GM18507 (cell line): ENCODE results near the gene EMX2.
"Not testable (repeated sequence)": the region's sequence is repeated elsewhere in the genome, so short reads cannot be mapped to it uniquely, and the experiment has no call there.

Experiments used
- DNase-seq: peaks from one replicate; pipeline ENCODE4 v3.0.0; 2011; ENCODE audit warnings: low read depth; ENCODE audit not compliant: insufficient read length; ENCODE audit errors: extremely low spot score
- FAIRE-seq: peaks from 2 replicates; lab custom pipeline; 2011; peaks lifted over from hg19 to GRCh38; lab: Jason Lieb, UNC

Gene EMX2

GRCh38 chr10:117584831-117585230, 42.3 kb downstream of the EMX2 start:
- not testable (repeated sequence) for FAIRE-seq

GRCh38 chr10:117587036-117587435, 44.5 kb downstream of the EMX2 start:
- DNase-seq (no peak), FAIRE-seq (no peak)

More at GRCh38 chr10:117584831-117585230, 42.3 kb downstream of the EMX2 start:
- not testable (repeated sequence) for DNase-seq

GRCh38 chr10:117590101-117590875, 47.7 kb downstream of the EMX2 start:
- DNase-seq (no peak), FAIRE-seq (no peak)

GRCh38 chr10:117591043-117591442, 48.5 kb downstream of the EMX2 start:
- DNase-seq (no peak), FAIRE-seq (no peak)

GRCh38 chr10:117594722-117595121, 52.2 kb downstream of the EMX2 start:
- FAIRE-seq (no peak), DNase-seq (no peak)

- no peak for FAIRE-seq
- DNase-seq, result no peak
These were observed 54.2 kb downstream of the EMX2 start for GRCh38 chr10:117596706-117597105.

GRCh38 chr10:117597216-117597615, 54.7 kb downstream of the EMX2 start:
- FAIRE-seq (no peak), DNase-seq (no peak)
